Activated CD8-positive, alpha-beta T cell treated with anti-CD3 and anti-CD28 coated beads, Interleukin-2, amount 10 ng/mL, durations not matched to agents 7 days and 5 days (primary cell): ENCODE data around the gene B3GAT2. TPM values are rescaled to one million over a fixed set of nuclear protein-coding genes. Genes with fewer than 3 reads are reported as not detected.

Source experiments
- ATAC-seq: fragments of 150-1000 bp; cut with Tn5 transposase; one replicate; pipeline ENCODE4 v1.10.0; 2021; ENCODE audit warnings: moderate library complexity
- CTCF ChIA-PET: fragments of 350-600 bp; sonication (Branson Sonifier 250); formaldehyde crosslinking; loops from one replicate; lab custom pipeline; 2021; ENCODE audit warnings: antibody characterized with exemption; lab: Charles Lee
- POLR2A ChIA-PET: fragments of 350-600 bp; sonication (Branson Sonifier 250); formaldehyde crosslinking; loops from one replicate; lab custom pipeline; 2021; ENCODE audit warnings: antibody characterized with exemption; lab: Charles Lee
- DNase-seq: peaks from one replicate; pipeline ENCODE4 v3.0.0-alpha.2; 2020
- H3K27ac Mint-ChIP-seq: one replicate; pipeline ENCODE4 v1.8.0; 2021; ENCODE audit warnings: mild to moderate bottlenecking, mixed read lengths
- H3K27me3 Mint-ChIP-seq: one replicate; pipeline ENCODE4 v1.8.0; 2021; ENCODE audit warnings: low read depth, mixed read lengths
- H3K36me3 Mint-ChIP-seq: one replicate; pipeline ENCODE4 v1.8.0; 2021; ENCODE audit warnings: low read depth, mixed read lengths
- H3K4me1 Mint-ChIP-seq: one replicate; pipeline ENCODE4 v1.8.0; 2021; ENCODE audit warnings: low read depth, mixed read lengths
- H3K4me3 Mint-ChIP-seq: one replicate; pipeline ENCODE4 v1.8.0; 2021; ENCODE audit warnings: mild to moderate bottlenecking, mixed read lengths
- H3K9me3 Mint-ChIP-seq: one replicate; pipeline ENCODE4 v1.8.0; 2022; ENCODE audit warnings: mixed read lengths; ENCODE audit not compliant: insufficient read depth
- total RNA-seq, 2 experiments: library from RNA; stranded (reverse); gene quantifications; one replicate each; pipeline ENCODE4 v1.2.3, GENCODE V29; 2021

Gene B3GAT2
- total RNA-seq, 2 experiments from 2014 or later, result 0.05 TPM; not detected in 1

DNA sequence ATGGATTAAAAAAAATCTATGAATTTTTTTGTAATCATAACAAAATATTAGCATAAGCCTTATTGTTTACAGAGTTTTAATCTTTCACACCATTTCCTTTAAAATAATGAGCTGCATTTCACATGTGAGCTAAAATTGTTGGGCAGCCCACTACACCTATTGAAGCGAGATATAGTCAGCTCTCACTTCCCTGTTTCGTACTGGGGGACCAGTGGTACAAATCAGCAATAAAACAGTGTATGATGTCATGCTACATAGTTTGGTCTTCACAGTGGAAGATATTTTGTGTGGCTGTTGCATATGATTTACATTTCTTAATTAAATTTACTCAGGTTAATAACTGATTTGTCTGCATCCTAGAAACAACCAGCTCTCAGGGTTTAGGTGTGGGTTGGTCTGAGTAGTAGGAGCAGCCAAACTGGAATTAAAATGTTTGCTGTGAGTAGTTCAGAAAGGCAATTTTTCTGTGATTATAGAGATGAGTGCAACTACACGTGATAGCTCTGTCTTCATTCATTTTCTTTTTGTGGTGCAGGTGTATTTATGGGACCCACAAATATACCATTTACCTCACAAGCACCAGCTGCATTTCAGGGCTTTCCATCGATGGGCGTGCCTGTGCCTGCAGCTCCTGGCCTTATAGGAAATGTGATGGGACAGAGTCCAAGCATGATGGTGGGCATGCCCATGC is 99.3 kb downstream of the B3GAT2 start:
- ChIA-PET POLR2A (no interaction called here), CTCF (interaction anchor here (0.9 kb wide), 1 partner anchor 18 kb away, joined by 3 read pairs; no protein-coding TSS in a partner anchor)
- H3K36me3 Mint-ChIP-seq, result peaks cover 20% of the 10 kb centered on the region

DNA sequence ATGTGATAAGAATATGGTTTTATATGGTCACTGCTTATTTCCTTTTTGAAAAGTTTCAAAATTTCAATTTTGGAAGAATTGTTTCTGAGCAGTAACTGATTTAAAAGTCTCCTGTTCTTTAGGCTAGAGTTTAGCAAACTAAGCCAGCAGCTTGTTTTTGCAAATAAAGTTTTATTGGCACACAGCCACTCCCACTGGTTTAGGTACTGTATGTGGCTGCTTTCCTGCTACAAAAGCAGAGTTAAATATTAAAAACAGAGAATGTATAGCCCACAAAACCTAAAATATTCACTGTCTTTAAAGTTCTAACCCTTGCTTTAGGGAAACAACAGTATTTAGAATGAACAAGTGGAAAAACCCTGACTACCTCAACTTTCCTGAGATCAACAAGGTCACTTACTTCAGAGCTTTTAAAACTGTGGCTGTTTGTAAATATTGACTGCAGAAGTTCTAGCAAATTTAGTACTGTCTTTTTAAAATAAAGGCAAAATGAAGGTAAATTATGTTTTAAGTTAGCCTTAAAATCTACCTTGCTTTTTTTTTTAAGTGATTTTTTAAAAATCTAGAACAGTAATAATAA is 104.1 kb downstream of the B3GAT2 start:
- H3K9me3 Mint-ChIP-seq, result no peaks in the 10 kb centered on the region
- H3K36me3 Mint-ChIP-seq, result peaks cover 5% of the 10 kb centered on the region
- no peaks in the 10 kb centered on the region for H3K27me3 Mint-ChIP-seq
- H3K4me1 Mint-ChIP-seq, result no peaks in the 10 kb centered on the region
- DNase-seq (no peak), ATAC-seq (no peak)
- H3K4me3 Mint-ChIP-seq, result no peak overlapping the region
- CTCF ChIA-PET, result no interaction called here
- POLR2A ChIA-PET, result no interaction called here
- H3K27ac Mint-ChIP-seq, result no peak overlapping the region

More for the DNA sequence above, 99.3 kb downstream of the B3GAT2 start:
- Mint-ChIP-seq H3K27me3 (no peaks in the 10 kb centered on the region), H3K4me3 (no peak overlapping the region), H3K27ac (no peak overlapping the region), H3K9me3 (no peaks in the 10 kb centered on the region), H3K4me1 (no peaks in the 10 kb centered on the region)
- DNase-seq (no peak), ATAC-seq (no peak)

- Mint-ChIP-seq H3K27ac (no peak overlapping the region), H3K4me3 (no peak overlapping the region), H3K9me3 (no peaks in the 10 kb centered on the region), H3K4me1 (no peaks in the 10 kb centered on the region), H3K36me3 (peaks cover 12% of the 10 kb centered on the region), H3K27me3 (no peaks in the 10 kb centered on the region)
- ATAC-seq (no peak), DNase-seq (no peak)
- ChIA-PET POLR2A (no interaction called here), CTCF (no interaction called here)
Measured at GRCh38 chr6:70849348-70850069, 107.4 kb downstream of the B3GAT2 start.

DNA sequence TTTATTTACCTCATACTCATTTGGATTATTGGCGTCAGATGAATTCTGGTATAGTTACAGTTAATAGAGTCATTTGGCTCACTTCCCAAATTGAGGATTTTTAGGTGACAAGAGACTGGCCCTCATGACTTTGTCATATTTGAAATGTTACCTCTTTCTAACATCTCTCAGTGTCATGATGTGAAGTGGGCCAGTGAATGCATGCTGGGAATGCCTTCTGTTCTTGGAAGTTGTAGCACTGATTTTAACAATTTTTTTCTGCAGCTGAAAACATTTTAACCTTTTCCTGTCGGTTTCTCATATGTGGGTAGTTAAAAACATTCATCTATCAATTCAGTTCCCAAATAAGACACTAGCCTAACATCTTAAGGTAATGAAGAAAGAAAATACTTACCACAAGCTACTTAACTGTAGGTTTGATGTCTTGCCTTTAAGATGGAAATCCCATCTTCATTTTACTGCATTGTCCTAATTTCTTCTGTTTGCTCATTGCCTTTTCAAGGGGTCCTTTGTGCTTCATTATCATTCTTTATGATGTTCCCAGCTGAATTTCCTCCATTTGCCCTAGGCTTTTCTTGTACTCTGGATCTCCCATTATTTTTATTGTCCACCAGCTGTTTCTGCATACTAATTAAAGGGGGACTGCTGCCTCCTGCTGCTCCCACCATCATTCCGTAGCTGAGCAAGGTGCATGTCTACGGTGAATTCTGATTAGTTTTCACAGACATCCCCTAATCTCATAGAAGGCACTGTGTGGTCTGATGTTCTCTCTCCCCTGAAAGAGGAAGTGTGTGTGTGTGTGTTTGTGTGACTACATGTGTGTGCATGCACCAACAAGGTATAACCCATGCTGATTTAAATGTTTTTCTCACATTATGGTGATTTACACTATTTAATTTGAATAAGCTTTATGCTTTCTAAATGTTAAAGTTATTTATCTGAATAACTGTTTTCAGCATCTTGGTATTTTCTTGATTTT is 109.5 kb downstream of the B3GAT2 start:
- Mint-ChIP-seq H3K27ac (no peak overlapping the region), H3K4me1 (no peaks in the 10 kb centered on the region), H3K36me3 (peaks cover 12% of the 10 kb centered on the region), H3K27me3 (no peaks in the 10 kb centered on the region), H3K4me3 (no peak overlapping the region), H3K9me3 (no peaks in the 10 kb centered on the region)
- ATAC-seq, result no peak
- ChIA-PET CTCF (interaction anchor here (1.8 to 2.0 kb wide), 2 partner anchors 37 to 301 kb away, joined by 4 to 10 read pairs; no protein-coding TSS in a partner anchor), POLR2A (no interaction called here)
- no peak for DNase-seq

GRCh38 chr6:70846207-70846835 is 110.5 kb downstream of the B3GAT2 start:
- no peak for DNase-seq
- ChIA-PET POLR2A (no interaction called here), CTCF (no interaction called here)
- Mint-ChIP-seq H3K36me3 (peaks cover 12% of the 10 kb centered on the region), H3K4me1 (no peaks in the 10 kb centered on the region), H3K9me3 (no peaks in the 10 kb centered on the region), H3K27me3 (no peaks in the 10 kb centered on the region), H3K27ac (no peak overlapping the region), H3K4me3 (no peak overlapping the region)
- no peak for ATAC-seq

GRCh38 chr6:70844301-70844700 is 112.6 kb downstream of the B3GAT2 start:
- Mint-ChIP-seq H3K27ac (no peak overlapping the region), H3K4me3 (no peak overlapping the region), H3K27me3 (no peaks in the 10 kb centered on the region), H3K4me1 (no peaks in the 10 kb centered on the region), H3K9me3 (no peaks in the 10 kb centered on the region), H3K36me3 (peaks cover 13% of the 10 kb centered on the region)
- DNase-seq, result no peak
- ATAC-seq, result no peak
- ChIA-PET POLR2A (no interaction called here), CTCF (interaction anchor here (1.2 kb wide), 3 partner anchors 22 to 40 kb away, joined by 3 to 6 read pairs (median 4); no protein-coding TSS in a partner anchor)

DNA sequence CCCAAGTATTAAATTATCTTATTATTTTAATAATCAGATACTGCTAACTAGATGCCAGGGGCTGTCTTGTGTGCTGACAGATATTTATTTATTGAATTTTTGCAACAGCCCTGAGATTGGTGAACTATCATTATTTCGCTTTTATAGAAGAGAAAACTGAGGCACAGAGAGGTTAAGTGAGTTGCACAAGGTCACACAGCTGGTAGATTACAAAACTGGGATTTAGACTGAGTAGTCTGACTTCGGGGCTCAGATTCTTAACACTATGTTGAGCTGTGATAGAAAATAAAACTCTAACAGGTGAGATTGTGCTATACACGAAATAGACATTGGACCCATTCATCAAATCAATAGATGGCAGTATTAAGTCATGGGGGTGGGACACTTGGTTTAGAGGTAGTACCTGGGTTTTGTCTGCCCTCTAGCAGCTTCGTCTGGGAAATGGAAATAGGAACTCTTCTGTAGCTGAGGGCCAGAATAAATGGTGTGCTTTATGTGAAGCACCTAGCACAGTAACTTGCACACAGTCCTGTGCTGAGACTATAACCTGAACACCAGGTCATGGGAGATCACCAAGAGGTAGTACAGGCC is 113.4 kb downstream of the B3GAT2 start:
- POLR2A ChIA-PET, result no interaction called here
- CTCF ChIA-PET, result interaction anchor here (1.2 kb wide), 2 partner anchors 37 to 41 kb away, joined by 3 to 6 read pairs; no protein-coding TSS in a partner anchor
- no peaks in the 10 kb centered on the region for H3K4me1 Mint-ChIP-seq

DNA sequence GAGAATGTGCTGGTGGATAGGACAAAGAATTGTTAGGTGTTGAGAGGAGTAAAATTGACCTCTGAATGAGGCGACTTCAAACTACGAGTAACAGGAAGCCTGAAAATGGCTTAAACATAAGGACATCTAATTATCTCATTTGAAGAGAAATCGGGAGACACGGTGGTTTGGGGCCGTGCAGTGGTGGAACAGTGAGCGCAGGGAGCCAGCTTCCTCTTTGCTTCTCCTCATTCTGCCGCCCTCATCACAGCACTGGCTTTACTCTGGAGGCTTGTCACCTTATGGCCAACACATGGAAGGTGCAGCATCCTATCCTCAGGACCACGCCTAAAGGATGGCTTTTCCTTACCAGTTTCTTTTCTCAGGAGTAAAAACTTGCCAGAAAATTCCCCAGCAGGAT is 114.3 kb downstream of the B3GAT2 start:
- Mint-ChIP-seq H3K27ac (no peak overlapping the region), H3K27me3 (no peaks in the 10 kb centered on the region), H3K9me3 (no peaks in the 10 kb centered on the region), H3K4me1 (no peaks in the 10 kb centered on the region), H3K36me3 (peaks cover 8% of the 10 kb centered on the region), H3K4me3 (no peak overlapping the region)
- POLR2A ChIA-PET, result no interaction called here
- no peak for ATAC-seq
- no peak for DNase-seq
- CTCF ChIA-PET, result no interaction called here

More for the DNA sequence above, 113.4 kb downstream of the B3GAT2 start:
- Mint-ChIP-seq H3K9me3 (no peaks in the 10 kb centered on the region), H3K4me3 (no peak overlapping the region), H3K27me3 (no peaks in the 10 kb centered on the region), H3K36me3 (peaks cover 10% of the 10 kb centered on the region), H3K27ac (no peak overlapping the region)
- DNase-seq (no peak), ATAC-seq (no peak)

GRCh38 chr6:70841112-70841511 is 115.7 kb downstream of the B3GAT2 start:
- ChIA-PET CTCF (interaction anchor here (1.8 kb wide), 1 partner anchor 43 kb away, joined by 6 read pairs; no protein-coding TSS in a partner anchor), POLR2A (no interaction called here)
- no peak overlapping the region for H3K27ac Mint-ChIP-seq
- peaks cover 3% of the 10 kb centered on the region for H3K36me3 Mint-ChIP-seq
- no peaks in the 10 kb centered on the region for H3K9me3 Mint-ChIP-seq
- no peak for DNase-seq
- no peak overlapping the region for H3K4me3 Mint-ChIP-seq
- no peak for ATAC-seq
- H3K27me3 Mint-ChIP-seq, result no peaks in the 10 kb centered on the region
- H3K4me1 Mint-ChIP-seq, result no peaks in the 10 kb centered on the region

DNA sequence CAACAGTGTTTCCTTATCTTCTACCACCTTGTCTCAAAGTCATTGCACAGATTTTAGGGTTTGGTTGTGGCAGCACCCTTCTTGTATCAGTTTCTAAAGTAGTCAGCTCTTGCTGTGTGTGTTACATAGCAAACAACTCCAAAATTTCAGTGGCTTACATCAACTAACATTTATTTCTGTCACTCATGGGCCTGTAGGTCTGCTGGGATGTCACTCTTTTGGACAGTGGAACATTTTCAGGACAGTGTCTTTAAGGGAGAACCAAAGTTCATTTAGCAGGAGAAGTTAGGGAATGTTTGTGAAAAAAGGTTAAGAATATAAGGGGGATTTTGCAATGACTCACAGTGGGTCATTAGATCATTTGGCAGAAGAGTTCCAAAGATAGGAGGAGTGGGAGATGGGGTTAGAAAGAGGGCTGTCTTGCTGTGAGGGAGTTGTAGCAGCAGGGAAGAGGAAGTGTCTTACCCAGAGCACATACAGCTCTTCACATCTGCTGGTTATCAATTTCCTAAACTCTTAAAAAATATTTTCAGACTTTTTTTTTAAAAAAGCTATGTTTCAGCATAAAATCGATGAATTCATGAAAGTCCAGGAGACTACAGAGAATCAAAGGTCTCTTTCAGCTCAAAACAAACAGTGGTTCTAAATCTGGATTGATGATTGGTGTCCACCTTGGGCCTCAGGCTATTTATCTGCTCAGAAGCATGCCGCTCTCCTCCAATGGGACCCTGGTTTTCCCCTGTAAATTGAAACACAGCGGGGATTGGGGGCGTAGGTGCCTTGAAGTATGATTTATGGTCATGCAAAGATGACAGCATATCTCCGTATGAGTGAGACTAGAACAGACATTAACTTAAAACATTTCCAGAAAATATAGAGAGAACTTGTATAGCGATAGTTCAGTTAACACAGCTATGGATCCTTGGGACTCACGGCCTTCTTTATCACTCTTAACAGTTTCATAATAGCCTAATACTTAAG is 117.3 kb downstream of the B3GAT2 start:
- ChIA-PET POLR2A (no interaction called here), CTCF (interaction anchor here (1.4 to 1.8 kb wide), 2 partner anchors 18 to 45 kb away, joined by 3 to 6 read pairs; no protein-coding TSS in a partner anchor)
- Mint-ChIP-seq H3K9me3 (no peaks in the 10 kb centered on the region), H3K27ac (no peak overlapping the region), H3K4me1 (no peaks in the 10 kb centered on the region), H3K4me3 (no peak overlapping the region), H3K36me3 (peaks cover 6% of the 10 kb centered on the region), H3K27me3 (no peaks in the 10 kb centered on the region)
- DNase-seq (no peak), ATAC-seq (no peak)
